Adrenal gland (tissue), 12 donors: ENCODE measurements around the gene SDR42E1. TPM values are rescaled to one million over a fixed set of nuclear protein-coding genes. Genes with fewer than 3 reads are reported as not detected.

Source experiments
- DNase-seq, 7 donors: peaks; one replicate each; pipeline ENCODE4 v3.0.0-alpha.2; 2019 to 2020
- H3K27ac ChIP-seq, 5 donors: fragments of 200-600 bp; sonication (generic) in 4 of 5; 1 replicate in 3 of 5; 2 replicates in 2 of 5; pipeline versions ENCODE4 v1.5.1 to v1.8.0; 2016 to 2020; ENCODE audit warnings: mild to moderate bottlenecking in 1 of 5
- H3K27me3 ChIP-seq: fragments of 200-600 bp; 2 replicates; pipeline ENCODE4 v1.8.0; 2021
- H3K36me3 ChIP-seq, 2 donors: fragments of 200-600 bp; replicated peaks in 1 of 2; 1 replicate in 1 of 2; 2 replicates in 1 of 2; pipeline versions ENCODE4 v1.5.1 to v1.8.0; 2018 to 2022
- H3K4me1 ChIP-seq, 2 donors: fragments of 200-600 bp; replicated peaks in 1 of 2; 1 replicate in 1 of 2; 2 replicates in 1 of 2; pipeline versions ENCODE4 v1.5.1 to v1.8.0; 2018 to 2021
- H3K4me3 ChIP-seq, 4 donors: fragments of 200-600 bp; sonication (generic) in 3 of 4; one replicate each; pipeline ENCODE4 v1.5.1; 2016 to 2018
- H3K9me3 ChIP-seq, 3 donors: fragments of 200-600 bp; sonication (generic) in 1 of 3; replicated peaks in 1 of 3; 1 replicate in 2 of 3; 2 replicates in 1 of 3; pipeline versions ENCODE4 v1.5.1 to v1.8.0; 2016 to 2021
- POLR2A ChIP-seq, 2 donors: fragments of 450-650 bp; IDR thresholded peaks; one replicate each; pipeline ENCODE4 v1.6.1; 2017; ENCODE audit warnings: antibody characterized with exemption in 2 of 2, mild to moderate bottlenecking in 2 of 2, moderate library complexity in 1 of 2
- WGBS, 4 donors: extraction: QIAGEN DNeasy Blood & Tissue Kit in 2 of 4; methylation state at CpG; one replicate each; pipeline versions ENCODE4 v1.1.5 to v1.1.7; 2013 to 2017; 5-methylcytosine and 5-hydroxymethylcytosine counted together
- intact Hi-C, 2 donors: fragments of 100-400 bp; cut with DNase I; formaldehyde crosslinking; loops; one replicate each; pipeline versions ENCODE4 v1.14.1 to v1.15.0; 2022 to 2023
- polyA plus RNA-seq, 3 donors: library from polyadenylated mRNA; stranded (reverse); fragments of 200-250 nt in 2 of 3; fragments of 350-450 nt in 1 of 3; fragmentation: Illumina TruSeq in 1 of 3; extraction: RNeasy Lipid Tissue Mini Kit (QIAGEN cat#74804) in 1 of 3; gene quantifications; one replicate each; pipeline ENCODE4 v1.2.3, GENCODE V29; 2013 to 2014
- total RNA-seq, 9 donors: library from RNA; depleted of rRNA in 4 of 9; stranded (reverse); fragments of >200 nt in 4 of 9; fragments of 120-200 nt in 1 of 9; fragmentation: NEBNext Ultra II Directional in 1 of 9; extraction: Animal tissue kit (Norgen Biotek cat#: 25700) in 1 of 9; gene quantifications; one replicate each; pipeline versions ENCODE4 v1.1.0 to v1.2.4, GENCODE V29; 2013 to 2023
- TF ChIP-seq, protein P1 (sequence below), 6 experiments: fragments of 450-650 bp in 4 of 6; fragments of 200-600 bp in 2 of 6; sonication (generic) in 1 of 6; IDR thresholded peaks; 1 replicate in 5 of 6; 2 replicates in 1 of 6; pipeline versions ENCODE4 v1.5.1 to v1.8.0; 2016 to 2021; ENCODE audit warnings: antibody characterized with exemption in 6 of 6, mild to moderate bottlenecking in 2 of 6, moderate library complexity in 1 of 6
- donor health status: healthy with polysubstance abuse.
- donor health status: Bipolar disorder and iron deficiency.
- donor health status: DM: yes; HTN: yes; CAD: no.
- donor health status: DM: no; HTN: no; CAD: no.
- donor health status: DM: no; HTN: no; CAD: no.
- donor health status: DM: yes; HTN: yes; CAD: no.

Gene SDR42E1
- total and polyA plus RNA-seq, 12 donors, result 0.10 to 0.94 (median 0.28) TPM; not detected in 1

- H3K36me3 ChIP-seq, result no peaks in the 10 kb centered on the region
- no peaks in the 10 kb centered on the region for H3K27me3 ChIP-seq
- no peak for DNase-seq
- intact Hi-C loops, result no loop called here
- H3K4me3 ChIP-seq, result no peak overlapping the region
- H3K27ac ChIP-seq, result no peak overlapping the region
- TF ChIP-seq, protein P1, sequence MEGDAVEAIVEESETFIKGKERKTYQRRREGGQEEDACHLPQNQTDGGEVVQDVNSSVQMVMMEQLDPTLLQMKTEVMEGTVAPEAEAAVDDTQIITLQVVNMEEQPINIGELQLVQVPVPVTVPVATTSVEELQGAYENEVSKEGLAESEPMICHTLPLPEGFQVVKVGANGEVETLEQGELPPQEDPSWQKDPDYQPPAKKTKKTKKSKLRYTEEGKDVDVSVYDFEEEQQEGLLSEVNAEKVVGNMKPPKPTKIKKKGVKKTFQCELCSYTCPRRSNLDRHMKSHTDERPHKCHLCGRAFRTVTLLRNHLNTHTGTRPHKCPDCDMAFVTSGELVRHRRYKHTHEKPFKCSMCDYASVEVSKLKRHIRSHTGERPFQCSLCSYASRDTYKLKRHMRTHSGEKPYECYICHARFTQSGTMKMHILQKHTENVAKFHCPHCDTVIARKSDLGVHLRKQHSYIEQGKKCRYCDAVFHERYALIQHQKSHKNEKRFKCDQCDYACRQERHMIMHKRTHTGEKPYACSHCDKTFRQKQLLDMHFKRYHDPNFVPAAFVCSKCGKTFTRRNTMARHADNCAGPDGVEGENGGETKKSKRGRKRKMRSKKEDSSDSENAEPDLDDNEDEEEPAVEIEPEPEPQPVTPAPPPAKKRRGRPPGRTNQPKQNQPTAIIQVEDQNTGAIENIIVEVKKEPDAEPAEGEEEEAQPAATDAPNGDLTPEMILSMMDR (IDR thresholded peaks at IDR 0.05), result no peak
- no peak for TF ChIP-seq POLR2A (IDR thresholded peaks at IDR 0.05)
- 70 to 73% (median 72%) methylated on average over 8 of the region's 8 CpGs for WGBS, 4 donors
- no peaks in the 10 kb centered on the region for H3K9me3 ChIP-seq
- no peaks in the 10 kb centered on the region for H3K4me1 ChIP-seq
Measured at GRCh38 chr16:82055728-82056549, 44.7 kb upstream of the SDR42E1 start.

DNA sequence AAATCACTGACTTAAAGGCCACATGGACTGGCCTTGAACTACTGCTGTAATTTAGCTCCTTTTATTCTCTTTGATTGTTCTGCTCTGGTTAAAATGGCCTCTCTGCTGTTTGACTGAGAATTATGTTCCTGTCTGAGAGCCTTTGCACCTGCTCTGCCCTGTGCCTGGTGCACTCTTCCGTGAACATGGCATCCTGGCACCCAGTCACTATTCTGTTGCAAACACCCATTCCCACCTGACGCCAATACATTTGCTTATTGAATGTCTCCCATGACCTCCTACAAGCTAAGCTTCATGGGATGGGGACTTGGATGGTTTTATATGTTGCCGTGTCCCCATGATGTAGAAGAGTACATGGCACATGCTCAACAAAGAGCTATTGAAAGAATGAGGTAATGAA, 43.8 kb upstream of the SDR42E1 start:
- no peak overlapping the region for H3K27ac ChIP-seq
- intact Hi-C loops, result no loop called here
- no peaks in the 10 kb centered on the region for H3K27me3 ChIP-seq
- TF ChIP-seq, protein P1 (IDR thresholded peaks at IDR 0.05), result no peak
- no peak for TF ChIP-seq POLR2A (IDR thresholded peaks at IDR 0.05)
- H3K9me3 ChIP-seq, result no peaks in the 10 kb centered on the region
- no peak for DNase-seq
- WGBS, 4 donors, result 87 to 100% (median 89%) methylated on average over 3 of the region's 3 CpGs
- H3K4me1 ChIP-seq, result no peaks in the 10 kb centered on the region
- H3K36me3 ChIP-seq, result no peaks in the 10 kb centered on the region
- H3K4me3 ChIP-seq, result no peak overlapping the region

DNA sequence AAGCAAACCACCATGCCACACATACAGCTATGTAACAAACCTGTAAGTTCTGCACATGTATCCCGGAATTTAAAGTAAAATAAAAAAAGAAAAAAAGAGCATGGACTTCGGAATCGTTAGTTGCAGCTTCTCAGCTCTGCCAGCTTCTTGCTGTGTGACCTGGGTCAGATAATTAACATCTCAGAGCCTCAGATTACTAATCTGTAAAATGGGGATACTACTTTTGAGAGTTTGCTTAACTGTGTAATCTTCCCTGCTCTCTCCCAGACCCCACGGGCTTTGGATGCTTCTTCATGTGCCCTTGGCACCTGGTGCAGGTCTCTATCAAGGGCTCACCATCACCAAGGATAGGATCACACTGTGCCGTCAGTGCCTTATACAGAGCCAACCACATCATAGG, 40.4 kb upstream of the SDR42E1 start:
- intact Hi-C loops, result no loop called here
- H3K4me1 ChIP-seq, result no peaks in the 10 kb centered on the region
- H3K4me3 ChIP-seq, result no peak overlapping the region
- H3K36me3 ChIP-seq, result no peaks in the 10 kb centered on the region
- no peak overlapping the region for H3K27ac ChIP-seq
- no peaks in the 10 kb centered on the region for H3K27me3 ChIP-seq
- no peaks in the 10 kb centered on the region for H3K9me3 ChIP-seq
- no peak for DNase-seq
- WGBS, 4 donors, result 75 to 86% (median 81%) methylated on average over 4 to 5 of the region's 5 CpGs
- TF ChIP-seq POLR2A (IDR thresholded peaks at IDR 0.05), result no peak
- TF ChIP-seq, protein P1 (IDR thresholded peaks at IDR 0.05), result no peak

- Histone ChIP-seq H3K9me3 (no peaks in the 10 kb centered on the region), H3K27me3 (no peaks in the 10 kb centered on the region), H3K27ac (no peak overlapping the region), H3K4me1 (no peaks in the 10 kb centered on the region), H3K36me3 (no peaks in the 10 kb centered on the region), H3K4me3 (no peak overlapping the region)
- intact Hi-C loops, result no loop called here
- WGBS, 4 donors, result 85 to 95% (median 90%) methylated on average over 4 of the region's 4 CpGs
- DNase-seq, result no peak
- no peak for TF ChIP-seq POLR2A (IDR thresholded peaks at IDR 0.05)
- TF ChIP-seq, protein P1 (IDR thresholded peaks at IDR 0.05), result no peak
Measured at GRCh38 chr16:82050909-82051357, 39.7 kb upstream of the SDR42E1 start.
